ENCODE results near the gene AMN.

Gene AMN

GRCh38 chr14:102911991-102912761 lies 10.3 kb upstream of the AMN start:
- Histone ChIP-seq H3K4me3 (ENCODE audit: low read depth in 1 of 2, low read length in 2 of 2) (no peak overlapping the region), H3K36me3 (ENCODE audit: insufficient read depth, low read length) (peaks cover 17% of the 10 kb centered on the region), H2AFZ (ENCODE audit: low read depth, low read length) (no peak overlapping the region), H3K27me3 (ENCODE audit: insufficient read depth, low read length, poor library complexity) (no peaks in the 10 kb centered on the region), H3K79me2 (ENCODE audit: insufficient read depth, low read length) (no peaks in the 10 kb centered on the region), H3K9me3 (ENCODE audit: insufficient read depth, low read length, severe bottlenecking) (no peaks in the 10 kb centered on the region), H3K4me1 (ENCODE audit: insufficient read depth, low read length) (no peaks in the 10 kb centered on the region), H3K4me2 (ENCODE audit: insufficient read depth, low read length) (no peak overlapping the region), H4K20me1 (ENCODE audit: insufficient read depth, low read length) (peaks cover 16% of the 10 kb centered on the region), H3K27ac (ENCODE audit: low read length) (no peak overlapping the region), H3K9ac (ENCODE audit: low read depth, low read length) (no peak overlapping the region)
- TF ChIP-seq CTCF (IDR thresholded peaks at IDR 0.05; ENCODE audit: borderline replicate concordance, extremely low read depth, low read length, poor library complexity, severe bottlenecking) (no peak), EZH2 (IDR thresholded peaks at IDR 0.05; ENCODE audit: borderline replicate concordance, low read depth, low read length, severe bottlenecking) (no peak)
- no peak for ATAC-seq (ENCODE audit: insufficient read depth, low read depth)
- DNase-seq = no peak

DNA sequence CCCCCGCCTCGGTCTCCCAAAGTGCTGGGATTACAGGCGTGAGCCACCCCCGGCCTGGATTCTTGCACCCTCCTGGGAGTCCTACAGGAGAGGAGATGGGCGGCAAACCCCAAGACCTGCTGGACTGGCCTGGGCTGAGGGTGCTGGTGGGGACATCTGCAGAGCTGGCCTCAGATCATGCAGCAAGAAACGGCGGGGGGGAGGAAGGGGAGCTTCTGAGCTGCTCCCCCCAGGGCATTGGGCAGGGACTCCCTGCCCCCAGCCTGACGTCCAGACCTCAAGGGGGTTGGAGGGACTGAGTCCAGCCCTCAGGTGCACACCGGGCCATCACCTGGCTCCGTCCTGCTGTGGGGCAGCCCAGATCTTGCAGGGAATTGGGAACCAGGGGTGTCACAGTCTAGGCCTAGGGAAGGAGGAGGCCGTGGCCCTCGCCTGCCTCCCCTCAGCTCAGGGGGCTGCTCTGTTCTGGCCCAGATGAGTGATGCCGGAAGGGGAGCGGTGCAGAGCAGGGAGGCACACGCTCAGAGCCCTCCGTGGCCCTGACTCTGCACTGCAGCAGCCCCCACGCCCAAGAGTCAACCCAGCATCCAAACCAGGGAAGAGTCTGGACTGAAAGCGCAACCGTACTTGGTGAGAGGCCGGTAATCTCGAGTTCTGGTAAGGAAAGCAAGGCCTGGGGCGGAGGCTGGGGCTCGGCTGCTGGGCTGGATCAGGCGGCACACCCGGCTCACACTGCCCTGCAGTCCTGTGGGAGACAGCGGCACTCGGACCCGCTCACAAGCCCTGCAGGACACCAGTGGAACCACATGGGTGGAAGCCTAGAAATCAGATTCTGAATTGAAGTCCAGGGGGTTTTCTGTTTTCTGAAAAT lies 8.9 kb upstream of the AMN start:
- ATAC-seq (ENCODE audit: insufficient read depth, low read depth) = no peak
- no peaks in the 10 kb centered on the region for H3K9me3 ChIP-seq (ENCODE audit: insufficient read depth, low read length, severe bottlenecking)
- no peaks in the 10 kb centered on the region for H3K27me3 ChIP-seq (ENCODE audit: insufficient read depth, low read length, poor library complexity)
- no peak overlapping the region for H3K9ac ChIP-seq (ENCODE audit: low read depth, low read length)
- DNase-seq = no peak
- TF ChIP-seq EZH2 (IDR thresholded peaks at IDR 0.05; ENCODE audit: borderline replicate concordance, low read depth, low read length, severe bottlenecking) = no peak
- TF ChIP-seq CTCF (IDR thresholded peaks at IDR 0.05; ENCODE audit: borderline replicate concordance, extremely low read depth, low read length, poor library complexity, severe bottlenecking) = no peak
- H3K79me2 ChIP-seq (ENCODE audit: insufficient read depth, low read length) = no peaks in the 10 kb centered on the region
- no peaks in the 10 kb centered on the region for H3K4me1 ChIP-seq (ENCODE audit: insufficient read depth, low read length)
- H3K36me3 ChIP-seq (ENCODE audit: insufficient read depth, low read length) = peaks cover 10% of the 10 kb centered on the region
- H3K4me2 ChIP-seq (ENCODE audit: insufficient read depth, low read length) = no peak overlapping the region
- no peak overlapping the region for H3K27ac ChIP-seq (ENCODE audit: low read length)
- peaks cover 13% of the 10 kb centered on the region for H4K20me1 ChIP-seq (ENCODE audit: insufficient read depth, low read length)
- H2AFZ ChIP-seq (ENCODE audit: low read depth, low read length) = no peak overlapping the region
- H3K4me3 ChIP-seq (ENCODE audit: low read depth in 1 of 2, low read length in 2 of 2) = no peak overlapping the region

DNA sequence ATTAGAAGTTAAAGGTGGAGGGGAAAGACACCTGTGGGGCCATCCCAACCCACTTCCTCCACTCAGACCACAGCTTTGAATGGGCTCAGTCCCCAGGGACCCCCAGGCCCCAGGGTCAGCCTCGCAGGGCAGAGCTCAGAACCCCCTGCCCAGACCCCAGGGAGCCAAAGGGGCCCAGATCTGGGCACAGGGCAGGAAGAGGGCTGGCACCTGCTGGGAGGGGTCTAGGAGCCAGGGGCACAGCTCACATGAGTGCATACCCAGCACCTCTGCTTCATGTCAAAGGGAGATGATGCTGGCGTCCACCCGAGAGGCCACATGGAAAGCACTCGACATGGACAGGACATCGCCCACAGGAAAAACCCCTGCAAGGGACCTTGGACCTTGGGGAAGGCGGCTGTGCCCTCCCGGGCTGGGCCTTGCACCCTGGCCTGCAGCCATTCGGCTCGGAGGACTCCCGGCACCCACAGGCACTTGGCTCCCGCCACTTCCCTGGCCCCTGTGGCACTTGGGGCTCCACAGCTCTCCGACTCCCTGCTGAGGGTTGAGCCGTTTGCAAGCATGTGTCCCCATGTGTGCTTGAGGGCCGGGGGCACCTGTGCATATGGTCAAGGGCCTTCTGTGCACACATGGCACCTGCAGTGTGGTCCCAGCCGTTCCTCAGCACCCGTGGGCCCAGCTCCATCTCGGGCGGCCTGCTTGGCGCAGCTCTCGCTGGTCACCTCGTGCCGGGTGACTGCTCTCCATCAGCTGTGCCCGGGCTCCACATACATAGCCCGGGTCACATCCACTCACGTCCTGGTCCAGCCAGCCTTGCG lies 7.8 kb upstream of the AMN start:
- no peaks in the 10 kb centered on the region for H3K27me3 ChIP-seq (ENCODE audit: insufficient read depth, low read length, poor library complexity)
- no peak for TF ChIP-seq EZH2 (IDR thresholded peaks at IDR 0.05; ENCODE audit: borderline replicate concordance, low read depth, low read length, severe bottlenecking)
- no peak overlapping the region for H2AFZ ChIP-seq (ENCODE audit: low read depth, low read length)
- no peak overlapping the region for H3K27ac ChIP-seq (ENCODE audit: low read length)
- no peak overlapping the region for H3K9ac ChIP-seq (ENCODE audit: low read depth, low read length)
- no peak for DNase-seq
- no peaks in the 10 kb centered on the region for H3K9me3 ChIP-seq (ENCODE audit: insufficient read depth, low read length, severe bottlenecking)
- H3K4me2 ChIP-seq (ENCODE audit: insufficient read depth, low read length) = no peak overlapping the region
- H4K20me1 ChIP-seq (ENCODE audit: insufficient read depth, low read length) = peaks cover 2% of the 10 kb centered on the region; the same call in 1 of the 2 replicates
- H3K36me3 ChIP-seq (ENCODE audit: insufficient read depth, low read length) = peaks cover 8% of the 10 kb centered on the region
- H3K79me2 ChIP-seq (ENCODE audit: insufficient read depth, low read length) = no peaks in the 10 kb centered on the region
- no peaks in the 10 kb centered on the region for H3K4me1 ChIP-seq (ENCODE audit: insufficient read depth, low read length)
- no peak overlapping the region for H3K4me3 ChIP-seq (ENCODE audit: low read depth in 1 of 2, low read length in 2 of 2)
- ATAC-seq (ENCODE audit: insufficient read depth, low read depth) = no peak

Measured in DND-41 (cell line).